Measurements from ENCODE around the gene AGFG2.

GRCh38 chr7:100602889-100603725, 64.1 kb downstream of the AGFG2 start:
- TF ChIP-seq, protein P1, sequence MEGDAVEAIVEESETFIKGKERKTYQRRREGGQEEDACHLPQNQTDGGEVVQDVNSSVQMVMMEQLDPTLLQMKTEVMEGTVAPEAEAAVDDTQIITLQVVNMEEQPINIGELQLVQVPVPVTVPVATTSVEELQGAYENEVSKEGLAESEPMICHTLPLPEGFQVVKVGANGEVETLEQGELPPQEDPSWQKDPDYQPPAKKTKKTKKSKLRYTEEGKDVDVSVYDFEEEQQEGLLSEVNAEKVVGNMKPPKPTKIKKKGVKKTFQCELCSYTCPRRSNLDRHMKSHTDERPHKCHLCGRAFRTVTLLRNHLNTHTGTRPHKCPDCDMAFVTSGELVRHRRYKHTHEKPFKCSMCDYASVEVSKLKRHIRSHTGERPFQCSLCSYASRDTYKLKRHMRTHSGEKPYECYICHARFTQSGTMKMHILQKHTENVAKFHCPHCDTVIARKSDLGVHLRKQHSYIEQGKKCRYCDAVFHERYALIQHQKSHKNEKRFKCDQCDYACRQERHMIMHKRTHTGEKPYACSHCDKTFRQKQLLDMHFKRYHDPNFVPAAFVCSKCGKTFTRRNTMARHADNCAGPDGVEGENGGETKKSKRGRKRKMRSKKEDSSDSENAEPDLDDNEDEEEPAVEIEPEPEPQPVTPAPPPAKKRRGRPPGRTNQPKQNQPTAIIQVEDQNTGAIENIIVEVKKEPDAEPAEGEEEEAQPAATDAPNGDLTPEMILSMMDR (IDR thresholded peaks at IDR 0.05; ENCODE audit: low read depth, low read length) = no peak
- no peak for TF ChIP-seq EZH2phosphoT487 (IDR thresholded peaks at IDR 0.05; ENCODE audit: low read depth)
